ENCODE data around the gene MPRIP. TPM values are rescaled to one million over a fixed set of nuclear protein-coding genes. Genes with fewer than 3 reads are reported as not detected.
A peak's percentile ranks its signal among the peaks of the same experiment; 100 is the strongest.

Gene MPRIP
- total and polyA plus RNA-seq, 4 donors = 121 to 342 (median 175) TPM

DNA sequence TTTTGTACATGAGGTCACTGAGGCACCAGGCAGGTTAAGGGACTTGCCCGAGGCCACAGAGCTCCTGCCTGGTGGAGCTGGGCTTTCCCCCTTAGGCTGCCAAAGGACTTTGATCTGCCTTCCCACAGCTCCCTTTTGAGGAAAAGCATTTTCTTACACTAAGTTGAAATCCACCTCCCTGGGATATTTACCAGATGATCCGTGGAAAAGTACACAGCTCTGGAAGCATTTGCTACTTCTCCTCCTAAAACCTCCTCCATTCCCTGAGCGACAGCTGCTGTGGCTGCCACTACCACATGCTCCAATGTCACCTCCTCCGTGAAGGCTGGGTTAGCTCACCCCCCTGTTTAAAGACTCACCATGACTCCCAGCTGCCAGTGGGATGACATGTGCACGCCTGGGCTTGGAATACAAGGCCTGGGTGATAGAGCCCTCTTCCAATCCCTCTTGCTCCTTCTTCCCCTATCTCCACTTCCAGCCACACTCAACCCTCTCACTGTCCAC is 1.2 kb upstream of the MPRIP start:
- WGBS, 2 donors = 70 to 84% methylated on average over 5 of the region's 5 CpGs
- DNase-seq = peak; percentile 44 to 56 (median 50)

DNA sequence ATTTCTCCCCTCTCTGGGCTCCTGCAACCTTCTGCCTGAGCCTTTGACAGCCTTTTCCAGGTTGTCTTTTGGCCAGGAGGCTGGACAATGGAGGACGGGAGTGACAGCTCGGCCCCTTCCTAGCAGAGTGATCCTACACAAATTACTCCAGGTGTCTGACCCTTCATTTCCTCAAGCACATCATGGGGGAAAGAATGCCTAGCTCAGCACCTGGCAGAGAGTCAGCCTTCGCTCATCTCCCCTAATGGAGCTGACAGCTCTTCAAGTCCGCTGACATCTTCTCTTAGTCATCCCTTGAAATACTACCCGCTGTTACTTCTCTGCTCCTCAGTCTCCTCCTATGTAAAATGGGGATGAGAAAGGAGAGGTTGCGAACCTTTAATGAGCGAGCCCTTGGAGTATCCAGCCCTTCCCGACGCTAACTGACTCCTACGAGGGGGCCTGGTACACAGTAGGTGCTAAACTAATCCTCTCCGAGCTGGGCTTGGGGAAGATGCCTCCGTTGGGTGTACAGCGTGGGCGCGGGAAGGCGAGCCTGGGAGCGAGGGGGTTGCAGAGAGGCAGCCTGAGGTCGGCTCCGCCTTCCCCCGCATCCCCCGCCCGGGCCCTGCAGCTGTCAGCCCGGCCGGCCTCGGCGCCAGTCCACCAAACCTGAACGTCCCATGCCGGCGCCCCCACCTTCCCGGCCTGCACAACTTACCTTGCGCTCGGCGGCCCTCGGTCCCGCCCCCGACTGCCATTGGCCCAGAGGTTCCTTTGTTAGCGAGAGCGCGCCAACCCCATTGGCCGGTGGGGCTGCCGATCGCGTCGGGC is 480 bp upstream of the MPRIP start:
- Histone ChIP-seq H3K9ac (ENCODE audit: insufficient read depth in 1 of 2, low read length in 2 of 2) (no peak overlapping the region), H3K4me1 (ENCODE audit: control insufficient read depth in 5 of 5, insufficient read depth in 5 of 5, low read length in 5 of 5) (peaks cover 4 to 46% (median 20%) of the 10 kb centered on the region in 5 donors), H3K9me3 (ENCODE audit: control insufficient read depth in 4 of 4, insufficient read depth in 3 of 4, low read length in 3 of 4) (no peaks in the 10 kb centered on the region), H3K27ac (ENCODE audit: low read depth in 1 of 2, low read length in 1 of 2) (peak overlapping the region; percentile 56 to 72), H3K4me3 (peak overlapping the region; percentile 23), H3K27me3 (ENCODE audit: control insufficient read depth in 3 of 3, insufficient read depth in 3 of 3, low read length in 2 of 3) (no peaks in the 10 kb centered on the region), H3K36me3 (ENCODE audit: control insufficient read depth in 4 of 4, insufficient read depth in 4 of 4, low read length in 4 of 4) (no peaks in the 10 kb centered on the region)
- ATAC-seq (ENCODE audit: insufficient read depth, low FRiP score) (peak; percentile 96), DNase-seq (peak; percentile 98 to 99 (median 98))
- 10 to 14% methylated on average over 40 to 44 of the region's 44 CpGs for WGBS, 2 donors
- no peak for TF ChIP-seq CTCF (IDR thresholded peaks at IDR 0.05; ENCODE audit: control extremely low read depth, extremely low read depth)

More for the DNA sequence above, 1.2 kb upstream of the MPRIP start:
- Histone ChIP-seq H3K36me3 (ENCODE audit: control insufficient read depth in 4 of 4, insufficient read depth in 4 of 4, low read length in 4 of 4) (no peaks in the 10 kb centered on the region), H3K9me3 (ENCODE audit: control insufficient read depth in 4 of 4, insufficient read depth in 3 of 4, low read length in 3 of 4) (no peaks in the 10 kb centered on the region), H3K9ac (ENCODE audit: insufficient read depth in 1 of 2, low read length in 2 of 2) (no peak overlapping the region), H3K4me1 (ENCODE audit: control insufficient read depth in 5 of 5, insufficient read depth in 5 of 5, low read length in 5 of 5) (peaks cover 10 to 50% (median 17%) of the 10 kb centered on the region in 5 donors), H3K27ac (ENCODE audit: low read depth in 1 of 2, low read length in 1 of 2) (peak overlapping the region in 1 of 2 donors; percentile 72), H3K27me3 (ENCODE audit: control insufficient read depth in 3 of 3, insufficient read depth in 3 of 3, low read length in 2 of 3) (no peaks in the 10 kb centered on the region), H3K4me3 (no peak overlapping the region)
- ATAC-seq (ENCODE audit: insufficient read depth, low FRiP score) = no peak
- TF ChIP-seq CTCF (IDR thresholded peaks at IDR 0.05; ENCODE audit: control extremely low read depth, extremely low read depth) = no peak

GRCh38 chr17:17042851-17043460 is 699 bp downstream of the MPRIP start:
- H3K36me3 ChIP-seq (ENCODE audit: control insufficient read depth in 4 of 4, insufficient read depth in 4 of 4, low read length in 4 of 4) = no peaks in the 10 kb centered on the region
- H3K4me1 ChIP-seq (ENCODE audit: control insufficient read depth in 5 of 5, insufficient read depth in 5 of 5, low read length in 5 of 5) = peaks cover 0 to 40% (median 20%) of the 10 kb centered on the region in 5 donors
- 0 to 1% methylated on average over 37 of the region's 37 CpGs for WGBS, 2 donors
- no peaks in the 10 kb centered on the region for H3K27me3 ChIP-seq (ENCODE audit: control insufficient read depth in 3 of 3, insufficient read depth in 3 of 3, low read length in 2 of 3)
- ATAC-seq (ENCODE audit: insufficient read depth, low FRiP score) (no peak), DNase-seq (peak in 1 of 3 donors; percentile 25)
- no peaks in the 10 kb centered on the region for H3K9me3 ChIP-seq (ENCODE audit: control insufficient read depth in 4 of 4, insufficient read depth in 3 of 4, low read length in 3 of 4)
- peak overlapping the region; percentile 66 for H3K4me3 ChIP-seq
- H3K9ac ChIP-seq (ENCODE audit: insufficient read depth in 1 of 2, low read length in 2 of 2) = peak overlapping the region; percentile 54 to 68
- no peak for TF ChIP-seq CTCF (IDR thresholded peaks at IDR 0.05; ENCODE audit: control extremely low read depth, extremely low read depth)
- peak overlapping the region; percentile 83 to 86 for H3K27ac ChIP-seq (ENCODE audit: low read depth in 1 of 2, low read length in 1 of 2)

Measured in lung (tissue), 12 donors.